Activated T-helper 17 cell treated with anti-CD3 and anti-CD28 coated beads, Interleukin-2, amount 50 U/mL, for 72 hours (primary cell): ENCODE results near the gene C12orf43. TPM values are rescaled to one million over a fixed set of nuclear protein-coding genes. Genes with fewer than 3 reads are reported as not detected.

Experiments used
- ATAC-seq: fragments of 150-1000 bp; cut with Tn5 transposase; replicated peaks from 2 replicates; pipeline ENCODE4 v1.10.0; 2021; ENCODE audit warnings: mild to moderate bottlenecking, moderate library complexity
- H3K27ac Mint-ChIP-seq: one replicate; pipeline ENCODE4 v1.8.0; 2022; ENCODE audit warnings: mixed read lengths
- H3K27me3 Mint-ChIP-seq: one replicate; pipeline ENCODE4 v1.8.0; 2022; ENCODE audit warnings: mixed read lengths
- H3K36me3 Mint-ChIP-seq: one replicate; pipeline ENCODE4 v1.8.0; 2022; ENCODE audit warnings: low read depth, mild to moderate bottlenecking, mixed read lengths
- H3K4me1 Mint-ChIP-seq: one replicate; pipeline ENCODE4 v1.8.0; 2022; ENCODE audit warnings: mixed read lengths
- H3K4me3 Mint-ChIP-seq: one replicate; pipeline ENCODE4 v1.8.0; 2022; ENCODE audit warnings: mild to moderate bottlenecking, mixed read lengths
- H3K9me3 Mint-ChIP-seq: one replicate; pipeline ENCODE4 v1.8.0; 2022; ENCODE audit warnings: mixed read lengths
- total RNA-seq, 2 donors: library from RNA; stranded (reverse); gene quantifications; one replicate each; pipeline ENCODE4 v1.2.3, GENCODE V29; 2022

Gene C12orf43
- total RNA-seq, 2 donors from 2014 or later, result 15.6 to 26.8 TPM

DNA sequence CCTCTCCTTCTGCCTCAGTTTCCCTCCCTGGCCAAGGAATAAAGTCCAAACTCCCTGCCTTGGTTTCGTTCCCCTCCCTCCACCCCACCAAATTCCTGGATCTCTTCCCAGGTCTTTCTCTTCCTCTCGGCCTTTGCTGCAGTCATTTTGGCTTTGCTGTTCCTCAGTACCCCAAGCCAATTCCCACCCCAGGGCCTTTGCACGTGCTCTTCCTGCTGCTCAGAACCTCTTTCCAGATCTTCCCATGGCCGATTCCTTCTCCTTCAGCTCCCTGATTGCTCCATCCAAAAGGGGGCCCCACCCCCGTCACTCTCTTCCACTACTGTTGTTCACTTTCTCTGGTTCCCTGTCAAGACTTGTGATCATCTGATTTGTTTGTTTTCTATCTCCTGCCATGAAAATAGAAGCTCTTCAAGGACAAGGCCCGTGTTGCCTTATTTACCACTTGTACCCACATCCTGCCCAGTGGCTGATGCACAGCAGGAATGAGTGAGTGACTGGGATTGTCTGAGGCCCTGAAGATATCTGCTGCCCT lies 34.8 kb downstream of the C12orf43 start:
- Mint-ChIP-seq H3K4me3 (no peak overlapping the region), H3K27ac (peak overlapping the region; percentile 31), H3K9me3 (no peaks in the 10 kb centered on the region), H3K36me3 (no peaks in the 10 kb centered on the region), H3K4me1 (no peaks in the 10 kb centered on the region), H3K27me3 (no peaks in the 10 kb centered on the region)
- ATAC-seq, result no peak

DNA sequence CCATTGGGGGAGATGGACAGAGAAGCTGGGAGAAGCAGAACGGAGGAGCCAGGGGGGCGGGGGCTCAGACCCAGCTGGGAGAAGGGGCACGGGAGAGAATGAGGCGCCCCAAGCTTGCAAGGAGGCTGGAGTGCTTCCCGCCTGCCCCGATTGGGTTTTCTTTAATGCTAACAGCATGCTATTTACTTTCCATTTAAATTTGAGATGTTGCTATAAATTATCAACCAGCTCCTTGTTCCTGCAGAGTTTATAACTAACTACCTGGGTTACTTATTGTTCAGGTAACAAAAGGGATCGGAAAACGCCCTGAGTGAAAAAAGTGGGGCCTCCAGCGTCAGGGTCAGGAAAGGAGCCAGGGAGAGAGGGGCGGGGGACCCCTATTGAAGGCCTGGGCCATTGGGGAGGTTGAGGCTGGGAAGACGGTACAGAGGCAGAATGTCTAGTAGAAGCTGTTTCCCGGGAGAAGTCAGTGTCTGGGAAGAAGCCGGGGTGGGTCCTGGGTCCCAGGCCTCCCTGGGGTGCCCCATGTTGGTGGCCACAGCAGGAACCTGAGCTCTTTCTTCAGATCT lies 35.4 kb downstream of the C12orf43 start:
- Mint-ChIP-seq H3K9me3 (no peaks in the 10 kb centered on the region), H3K27me3 (no peaks in the 10 kb centered on the region), H3K4me3 (no peak overlapping the region), H3K36me3 (no peaks in the 10 kb centered on the region), H3K27ac (no peak overlapping the region), H3K4me1 (no peaks in the 10 kb centered on the region)
- ATAC-seq, result no peak

DNA sequence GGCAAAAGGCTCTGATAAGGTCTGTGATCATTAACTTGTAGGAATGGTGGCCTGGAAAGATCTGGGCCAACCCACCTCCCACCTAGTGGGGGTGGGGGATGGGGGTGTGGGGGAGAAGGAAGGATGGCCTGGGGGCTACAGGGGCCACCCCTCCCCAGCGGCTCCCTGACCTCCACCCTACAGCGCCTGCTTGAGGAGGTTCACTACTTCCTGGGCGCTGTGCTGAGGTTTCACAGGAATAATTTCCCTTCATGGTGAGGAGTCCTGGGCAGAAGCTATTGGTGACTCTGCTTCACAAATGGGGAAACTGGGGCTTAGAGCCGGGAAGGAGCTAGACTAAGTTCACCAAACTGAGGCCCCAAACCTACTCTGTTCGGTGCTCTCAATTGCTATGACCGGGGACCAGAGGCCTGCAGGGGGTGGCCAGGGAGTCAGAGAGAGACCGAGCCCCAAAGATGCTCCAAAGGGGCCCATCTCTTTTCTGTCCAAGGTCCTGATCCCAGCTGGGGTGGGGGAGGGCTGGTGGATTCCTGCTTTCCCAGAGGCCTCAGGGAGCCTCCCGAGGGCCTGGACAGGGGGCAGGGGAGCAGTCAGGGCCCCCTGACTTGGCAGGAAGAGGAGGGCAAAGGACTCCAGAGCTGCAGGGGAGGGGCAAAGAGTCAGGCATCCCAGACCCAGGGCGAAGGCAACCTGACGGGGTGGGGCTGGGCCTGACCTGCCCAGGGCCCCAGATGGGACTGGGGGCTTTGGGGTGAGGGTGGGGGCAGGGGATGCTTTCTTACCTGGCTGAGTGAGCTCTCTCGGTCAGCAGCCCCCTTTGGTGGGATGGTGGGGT lies 36.2 kb downstream of the C12orf43 start:
- Mint-ChIP-seq H3K27ac (no peak overlapping the region), H3K4me3 (no peak overlapping the region), H3K9me3 (no peaks in the 10 kb centered on the region), H3K27me3 (no peaks in the 10 kb centered on the region), H3K4me1 (no peaks in the 10 kb centered on the region), H3K36me3 (no peaks in the 10 kb centered on the region)
- ATAC-seq, result no peak

DNA sequence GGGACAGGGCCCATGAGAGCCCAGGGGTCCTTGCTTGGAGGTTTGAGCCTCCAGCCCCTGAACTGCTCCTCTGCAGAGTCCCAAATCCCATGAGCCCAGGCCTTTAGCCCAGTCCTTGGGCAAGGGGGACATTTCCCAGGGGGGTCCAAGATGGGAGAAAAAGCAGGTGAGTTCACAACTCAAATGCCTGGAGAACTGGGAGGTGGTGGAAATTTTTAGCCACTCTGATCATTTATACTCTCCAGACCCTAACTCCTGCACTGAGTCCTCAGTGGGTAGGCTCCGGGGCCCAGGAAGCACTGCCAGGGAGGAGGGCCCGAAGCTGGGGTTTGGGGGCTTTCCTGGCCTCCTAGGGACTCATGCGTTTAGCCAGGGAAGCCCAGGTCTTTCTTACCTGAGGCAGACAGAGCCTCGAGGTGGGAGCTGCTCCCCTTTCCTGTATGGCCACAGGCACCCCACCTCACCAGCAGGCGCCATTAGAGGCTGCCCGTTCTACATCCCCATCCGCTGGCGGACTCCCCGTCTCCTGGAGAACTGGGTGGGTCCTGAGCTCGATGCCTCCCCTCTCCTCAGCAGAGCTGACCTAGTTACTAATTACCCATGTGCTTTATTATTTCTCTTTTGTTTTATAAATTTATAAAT lies 36.9 kb downstream of the C12orf43 start:
- H3K27me3 Mint-ChIP-seq, result no peaks in the 10 kb centered on the region
- ATAC-seq, result no peak
- H3K36me3 Mint-ChIP-seq, result no peaks in the 10 kb centered on the region
- H3K4me1 Mint-ChIP-seq, result no peaks in the 10 kb centered on the region
- no peak overlapping the region for H3K4me3 Mint-ChIP-seq
- H3K27ac Mint-ChIP-seq, result no peak overlapping the region
- H3K9me3 Mint-ChIP-seq, result no peaks in the 10 kb centered on the region

DNA sequence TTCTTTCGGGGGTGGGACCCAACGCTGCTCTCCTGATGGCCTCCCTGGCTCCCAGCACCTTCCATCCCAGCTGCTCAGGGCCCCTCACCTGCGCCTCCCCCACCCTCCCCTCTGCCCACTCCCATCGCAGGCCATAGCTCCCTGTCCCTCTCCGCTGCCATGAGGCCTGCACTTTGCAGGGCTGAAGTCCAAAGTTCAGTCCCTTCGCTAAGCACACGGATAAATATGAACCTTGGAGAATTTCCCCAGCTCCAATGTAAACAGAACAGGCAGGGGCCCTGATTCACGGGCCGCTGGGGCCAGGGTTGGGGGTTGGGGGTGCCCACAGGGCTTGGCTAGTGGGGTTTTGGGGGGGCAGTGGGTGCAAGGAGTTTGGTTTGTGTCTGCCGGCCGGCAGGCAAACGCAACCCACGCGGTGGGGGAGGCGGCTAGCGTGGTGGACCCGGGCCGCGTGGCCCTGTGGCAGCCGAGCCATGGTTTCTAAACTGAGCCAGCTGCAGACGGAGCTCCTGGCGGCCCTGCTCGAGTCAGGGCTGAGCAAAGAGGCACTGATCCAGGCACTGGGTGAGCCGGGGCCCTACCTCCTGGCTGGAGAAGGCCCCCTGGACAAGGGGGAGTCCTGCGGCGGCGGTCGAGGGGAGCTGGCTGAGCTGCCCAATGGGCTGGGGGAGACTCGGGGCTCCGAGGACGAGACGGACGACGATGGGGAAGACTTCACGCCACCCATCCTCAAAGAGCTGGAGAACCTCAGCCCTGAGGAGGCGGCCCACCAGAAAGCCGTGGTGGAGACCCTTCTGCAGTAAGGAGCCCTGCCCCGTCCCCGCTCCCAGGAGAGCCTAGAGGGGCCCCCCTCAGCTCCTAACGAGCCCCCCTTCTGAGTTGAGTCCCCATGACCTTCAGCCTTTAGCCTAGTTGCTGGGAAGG lies 37.7 kb downstream of the C12orf43 start, which contains the start of gene HNF1A:
Gene HNF1A (plus strand): TSS at position 248 of the 924 bp plus-strand sequence. CDS start 226 bp downstream, at position 474.
- no peaks in the 10 kb centered on the region for H3K9me3 Mint-ChIP-seq
- H3K4me3 Mint-ChIP-seq, result no peak within 1 kb of the TSS
- H3K27me3 Mint-ChIP-seq, result no peaks in the 10 kb centered on the region
- ATAC-seq, result no peak
- H3K36me3 Mint-ChIP-seq, result no peaks in the 10 kb centered on the region
- no peaks in the 10 kb centered on the region for H3K4me1 Mint-ChIP-seq
- H3K27ac Mint-ChIP-seq, result no peak within 1 kb of the TSS

DNA sequence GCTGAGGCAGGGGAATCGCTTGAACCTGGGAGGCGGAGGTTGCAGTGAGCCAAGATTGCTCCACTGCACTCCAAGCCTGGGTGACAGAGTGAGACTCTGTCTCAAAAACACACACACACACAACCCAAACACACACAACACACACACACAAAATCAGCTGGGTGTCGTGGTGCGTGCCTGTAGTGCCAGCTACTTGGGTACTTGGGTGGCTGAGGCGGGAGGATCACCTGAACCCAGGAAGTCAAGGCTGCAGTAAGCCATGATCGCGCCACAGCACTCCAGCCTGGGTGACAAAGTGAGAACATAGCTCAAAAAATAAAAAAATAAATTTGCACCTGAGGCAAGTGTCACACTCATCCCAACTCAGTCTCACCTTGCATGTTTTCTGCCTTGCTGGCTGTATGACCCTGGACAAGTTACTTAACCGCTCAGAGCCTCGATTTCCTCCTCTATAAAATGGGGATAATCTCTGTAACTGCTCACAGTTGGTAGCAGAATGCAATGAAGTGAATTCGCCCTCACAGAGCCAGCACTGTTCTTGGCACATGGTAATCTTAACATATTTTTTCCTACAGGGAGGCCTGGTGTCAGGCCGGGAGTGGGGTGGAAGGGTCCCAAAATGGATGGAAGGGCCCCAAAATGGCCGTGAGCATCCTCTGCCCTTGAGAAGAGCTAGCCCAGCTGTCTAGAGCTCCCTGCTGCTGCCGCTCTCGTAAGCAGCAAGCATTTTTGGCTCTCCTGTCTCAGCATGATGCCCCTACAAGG lies 38.6 kb downstream of the C12orf43 start:
- no peak for ATAC-seq
- H3K4me1 Mint-ChIP-seq, result no peaks in the 10 kb centered on the region
- H3K27ac Mint-ChIP-seq, result no peak overlapping the region
- no peaks in the 10 kb centered on the region for H3K9me3 Mint-ChIP-seq
- no peak overlapping the region for H3K4me3 Mint-ChIP-seq
- no peaks in the 10 kb centered on the region for H3K36me3 Mint-ChIP-seq
- H3K27me3 Mint-ChIP-seq, result no peaks in the 10 kb centered on the region

DNA sequence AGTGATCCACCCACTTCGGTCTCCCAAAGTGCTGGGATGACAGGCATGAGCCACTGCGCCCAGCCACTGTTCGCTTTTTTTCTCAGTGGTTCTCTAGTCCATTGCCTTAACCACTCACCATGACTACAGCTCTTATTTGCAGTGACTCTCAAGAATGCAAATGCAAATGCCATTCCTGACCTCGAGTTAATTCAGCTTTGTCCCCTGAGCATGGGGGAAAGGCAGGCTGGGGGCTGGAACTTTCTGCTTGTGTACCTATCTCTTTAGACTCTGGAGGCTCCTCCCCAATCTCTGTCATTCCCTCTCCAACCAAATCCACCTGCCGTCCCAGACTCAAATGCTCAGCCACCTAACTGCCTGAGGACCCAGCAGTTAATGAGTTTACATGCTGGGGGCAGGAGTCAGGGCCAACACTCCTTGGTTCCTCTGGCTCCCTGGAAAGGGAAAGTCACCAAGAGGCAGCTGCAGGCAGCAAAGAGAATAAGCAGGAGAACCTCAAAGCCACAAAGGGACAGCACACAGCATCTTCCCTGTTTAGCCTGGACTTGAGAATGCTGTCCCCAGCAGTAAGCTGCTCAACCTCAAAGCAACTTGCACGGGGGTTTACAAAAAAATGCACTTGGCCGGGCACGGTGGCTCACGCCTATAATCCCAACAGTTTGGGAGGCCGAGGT lies 43.3 kb downstream of the C12orf43 start:
- Mint-ChIP-seq H3K4me1 (peaks cover 4% of the 10 kb centered on the region), H3K27me3 (peaks cover 3% of the 10 kb centered on the region), H3K9me3 (no peaks in the 10 kb centered on the region), H3K27ac (no peak overlapping the region), H3K4me3 (no peak overlapping the region), H3K36me3 (no peaks in the 10 kb centered on the region)
- ATAC-seq, result no peak

DNA sequence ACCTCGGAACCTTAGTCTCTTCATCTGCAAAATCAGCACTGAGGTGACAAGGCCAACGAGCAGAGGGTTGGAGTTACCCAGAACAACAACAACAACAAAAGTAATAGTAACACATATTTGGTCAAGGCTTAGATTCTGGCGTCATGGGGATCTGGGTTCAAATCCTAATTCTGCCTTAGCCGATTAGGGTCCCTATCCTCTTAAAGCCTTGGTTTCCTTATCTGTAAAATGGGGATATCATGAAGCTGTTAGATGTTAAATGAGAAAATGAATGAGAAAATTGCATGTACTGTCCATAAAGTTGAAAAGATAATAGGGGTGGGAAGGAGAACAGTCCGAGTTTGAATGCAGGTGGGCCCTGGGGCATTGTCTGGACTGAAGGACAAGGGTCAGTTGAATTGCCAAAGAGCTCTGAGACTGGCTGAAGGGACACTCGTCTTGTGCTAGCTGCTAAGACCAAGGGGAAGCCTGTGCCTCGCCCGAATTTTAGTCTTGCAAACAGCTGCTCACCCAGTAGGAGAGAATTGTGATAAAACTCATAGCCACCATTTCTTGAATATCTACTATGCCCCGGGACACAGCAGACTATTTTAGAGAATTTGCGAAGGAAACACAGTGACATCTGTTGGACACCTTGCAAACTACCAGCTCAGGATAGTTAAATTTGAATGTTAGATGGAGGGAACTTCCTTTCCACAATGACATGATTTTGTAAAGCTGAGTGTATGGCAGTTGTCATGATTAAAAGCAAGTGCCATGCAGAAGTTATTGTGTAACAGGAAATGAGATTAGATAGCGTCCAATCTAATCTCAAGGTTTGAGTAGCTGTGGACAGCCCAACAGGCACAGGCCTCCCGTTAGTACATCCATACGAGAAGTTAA lies 44.7 kb downstream of the C12orf43 start:
- no peaks in the 10 kb centered on the region for H3K36me3 Mint-ChIP-seq
- no peak overlapping the region for H3K4me3 Mint-ChIP-seq
- no peak overlapping the region for H3K27ac Mint-ChIP-seq
- H3K27me3 Mint-ChIP-seq, result peaks cover 3% of the 10 kb centered on the region
- ATAC-seq, result peak; percentile 89
- H3K9me3 Mint-ChIP-seq, result no peaks in the 10 kb centered on the region
- peaks cover 4% of the 10 kb centered on the region for H3K4me1 Mint-ChIP-seq

DNA sequence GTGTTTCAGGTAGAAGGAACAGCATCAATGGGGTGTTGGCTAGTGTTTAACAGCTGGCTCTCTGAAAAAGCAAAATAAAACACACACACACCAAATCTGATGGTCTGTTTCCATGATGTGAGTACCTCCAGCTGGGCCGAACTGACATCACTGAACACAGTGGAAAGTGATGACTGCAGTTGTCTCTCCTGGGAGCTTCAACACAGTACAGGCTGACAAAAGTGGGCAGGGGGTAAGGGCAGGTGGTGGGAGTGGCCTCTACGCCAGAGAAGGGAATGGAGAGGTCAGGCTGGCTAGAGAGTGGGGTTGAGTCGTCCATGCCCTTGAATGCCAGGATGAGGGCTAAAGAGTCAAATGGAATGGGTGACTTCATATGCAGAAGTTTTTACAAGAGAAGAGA lies 46.0 kb downstream of the C12orf43 start:
- Mint-ChIP-seq H3K36me3 (no peaks in the 10 kb centered on the region), H3K27me3 (peaks cover 3% of the 10 kb centered on the region), H3K27ac (no peak overlapping the region), H3K9me3 (no peaks in the 10 kb centered on the region), H3K4me3 (no peak overlapping the region), H3K4me1 (peaks cover 4% of the 10 kb centered on the region)
- ATAC-seq, result no peak

DNA sequence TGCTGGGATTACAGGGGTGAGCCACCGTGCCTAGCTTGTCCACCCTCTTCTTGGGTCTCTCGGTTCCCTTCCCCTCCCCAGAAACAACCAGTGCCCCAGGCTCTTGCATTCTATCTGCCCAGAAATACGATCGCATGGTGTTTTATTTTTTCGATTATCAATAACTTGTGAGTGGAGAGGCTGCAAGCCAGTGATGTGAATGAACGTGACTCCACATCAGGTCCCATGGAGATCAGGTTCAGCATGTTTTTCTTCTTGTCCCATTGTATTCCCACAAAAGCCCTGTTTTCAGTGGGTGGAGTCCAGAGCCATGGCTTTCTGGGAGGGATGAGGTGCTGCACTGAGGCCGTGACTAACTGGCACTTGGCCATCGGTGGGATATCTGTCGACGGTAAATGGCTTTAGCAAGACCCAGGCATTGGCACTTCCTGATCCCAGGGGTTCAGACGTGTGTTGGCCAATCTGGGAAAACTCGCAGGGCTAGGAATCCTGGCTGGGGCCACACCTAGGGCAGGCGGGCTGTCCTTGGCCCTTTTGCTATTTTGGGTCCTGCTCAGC lies 50.7 kb downstream of the C12orf43 start:
- Mint-ChIP-seq H3K4me3 (no peak overlapping the region), H3K9me3 (no peaks in the 10 kb centered on the region), H3K27me3 (peaks cover 3% of the 10 kb centered on the region), H3K36me3 (no peaks in the 10 kb centered on the region), H3K4me1 (peaks cover 3% of the 10 kb centered on the region), H3K27ac (no peak overlapping the region)
- no peak for ATAC-seq

DNA sequence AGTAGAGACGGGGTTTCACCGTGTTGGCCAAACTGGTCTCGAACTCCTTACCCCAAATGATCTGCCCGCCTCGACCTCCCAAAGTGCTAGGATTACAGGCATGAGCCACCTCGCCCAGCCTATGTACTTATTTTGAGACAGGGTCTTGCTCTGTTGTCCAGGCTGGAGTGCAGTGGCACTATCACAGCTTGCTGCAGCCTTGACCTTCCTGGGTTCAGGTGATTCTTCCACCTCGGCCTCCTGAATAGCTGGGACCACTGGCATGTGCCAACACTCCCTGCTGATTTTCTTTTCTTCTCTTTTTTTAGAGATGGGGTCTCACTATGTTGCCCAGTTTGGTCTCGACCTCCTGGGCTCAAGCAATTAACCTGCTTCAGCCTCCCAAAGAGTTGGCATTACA lies 52.0 kb downstream of the C12orf43 start:
- no peak for ATAC-seq
- Mint-ChIP-seq H3K36me3 (no peaks in the 10 kb centered on the region), H3K9me3 (no peaks in the 10 kb centered on the region), H3K4me1 (peaks cover 9% of the 10 kb centered on the region), H3K4me3 (no peak overlapping the region), H3K27ac (no peak overlapping the region), H3K27me3 (peaks cover 3% of the 10 kb centered on the region)

DNA sequence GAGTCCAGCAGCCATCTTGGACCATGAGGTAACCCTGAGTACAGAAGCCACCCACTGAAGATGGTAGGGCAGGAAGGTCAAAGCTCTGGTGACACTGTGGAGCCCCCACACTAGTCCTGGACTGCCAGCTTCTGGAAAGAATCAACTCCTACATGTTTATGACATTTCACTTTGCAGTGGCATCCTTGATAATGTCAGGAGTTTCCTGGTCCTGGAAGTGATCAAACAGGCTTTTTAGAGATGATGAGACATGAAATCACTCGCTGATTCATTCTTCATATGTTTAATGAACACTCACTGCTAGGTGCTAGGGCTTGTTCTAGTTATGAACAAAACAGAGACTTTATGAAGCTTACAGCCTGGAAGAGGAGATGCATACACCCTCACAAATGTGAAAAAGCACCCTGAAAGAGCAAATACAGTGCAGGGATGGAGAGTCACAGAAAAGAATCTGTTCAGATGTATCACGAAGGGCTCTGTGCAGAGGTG lies 53.7 kb downstream of the C12orf43 start:
- peak overlapping the region; percentile 32 for H3K27ac Mint-ChIP-seq
- H3K4me3 Mint-ChIP-seq, result peak overlapping the region; percentile 15
- peaks cover 9% of the 10 kb centered on the region for H3K4me1 Mint-ChIP-seq
- H3K9me3 Mint-ChIP-seq, result no peaks in the 10 kb centered on the region
- H3K27me3 Mint-ChIP-seq, result no peaks in the 10 kb centered on the region
- ATAC-seq, result peak; percentile 74
- no peaks in the 10 kb centered on the region for H3K36me3 Mint-ChIP-seq
